HG03520 (cell line): Measurements from ENCODE around the gene ATP2B3.
"Not testable (repeated sequence)": the region's sequence is repeated elsewhere in the genome, so short reads cannot be mapped to it uniquely, and the experiment has no call there.

Experiments
- ATAC-seq: cut with Tn5 transposase; IDR thresholded peaks from one replicate; pipeline ENCODE4 v1.9.1; 2021; ENCODE audit warnings: mild to moderate bottlenecking, moderate library complexity; ENCODE audit not compliant: unreplicated experiment

The ATP2B3 gene

GRCh38 chrX:153592091-153592833, 74.8 kb downstream of the ATP2B3 start:
- ATAC-seq = no peak

- ATAC-seq = no peak
Observed at GRCh38 chrX:153592966-153593688, 75.7 kb downstream of the ATP2B3 start.

GRCh38 chrX:153593811-153594500, 76.5 kb downstream of the ATP2B3 start:
- ATAC-seq = no peak

GRCh38 chrX:153595387-153595786, 77.9 kb downstream of the ATP2B3 start:
- no peak for ATAC-seq

GRCh38 chrX:153595859-153596857, 78.7 kb downstream of the ATP2B3 start:
- ATAC-seq = no peak

GRCh38 chrX:153596981-153597750, 79.7 kb downstream of the ATP2B3 start:
- ATAC-seq = no peak

- ATAC-seq = peak; percentile 44
Observed at GRCh38 chrX:153598541-153599191, 81.2 kb downstream of the ATP2B3 start, which contains the start of gene CCNQ. TSS of gene CCNQ (minus strand) at chrX:153599139. CDS start at chrX:153599073, 66 bp downstream.

- peak; percentile 78 for ATAC-seq
Observed at GRCh38 chrX:153599192-153600031, 82.0 kb downstream of the ATP2B3 start.

- ATAC-seq = no peak
Observed at GRCh38 chrX:153600032-153600373, 82.6 kb downstream of the ATP2B3 start.

- ATAC-seq = no peak
Observed at GRCh38 chrX:153600921-153601320, 83.5 kb downstream of the ATP2B3 start.

GRCh38 chrX:153601511-153602110, 84.2 kb downstream of the ATP2B3 start:
- ATAC-seq = no peak

- no peak for ATAC-seq
Observed at GRCh38 chrX:153602601-153603000, 85.2 kb downstream of the ATP2B3 start.

GRCh38 chrX:153603131-153603656, 85.8 kb downstream of the ATP2B3 start:
- no peak for ATAC-seq

- not testable (repeated sequence) for ATAC-seq
Observed at GRCh38 chrX:153604666-153605380, 87.4 kb downstream of the ATP2B3 start.

GRCh38 chrX:153606503-153606902, 89.1 kb downstream of the ATP2B3 start:
- no peak for ATAC-seq

GRCh38 chrX:153608376-153608775, 90.9 kb downstream of the ATP2B3 start:
- no peak for ATAC-seq

GRCh38 chrX:153608806-153609205, 91.4 kb downstream of the ATP2B3 start:
- no peak for ATAC-seq
